Nephron (organoid): Measurements from ENCODE around the gene CLDN4.
A peak's percentile ranks its signal among the peaks of the same experiment; 100 is the strongest.

Experiments
- H3K27ac Mint-ChIP-seq, 3 experiments: 2 replicates each; pipeline ENCODE4 v1.8.0; 2020; ENCODE audit warnings: mixed read lengths in 3 of 3, mild to moderate bottlenecking in 2 of 3, moderate library complexity in 1 of 3
- H3K27me3 Mint-ChIP-seq: 2 replicates; pipeline ENCODE4 v1.8.0; 2021; ENCODE audit warnings: low read depth, mild to moderate bottlenecking, moderate library complexity, mixed read lengths
- H3K36me3 Mint-ChIP-seq: 2 replicates; pipeline ENCODE4 v1.8.0; 2020; ENCODE audit warnings: low read depth, mixed read lengths
- H3K4me1 Mint-ChIP-seq: 2 replicates; pipeline ENCODE4 v1.8.0; 2020; ENCODE audit warnings: mixed read lengths
- H3K4me3 Mint-ChIP-seq, 3 experiments: 2 replicates each; pipeline ENCODE4 v1.8.0; 2020; ENCODE audit warnings: mild to moderate bottlenecking in 3 of 3, mixed read lengths in 3 of 3, moderate library complexity in 2 of 3
- H3K9me3 Mint-ChIP-seq: 2 replicates; pipeline ENCODE4 v1.8.0; 2020; ENCODE audit warnings: mixed read lengths
- TF ChIP-seq, protein P1 (sequence below), 3 experiments: fragments of 200-600 bp; sonication (generic); IDR thresholded peaks; one replicate each; pipeline ENCODE4 v1.5.0; 2021; ENCODE audit warnings: antibody characterized with exemption in 3 of 3; ENCODE audit not compliant: unreplicated experiment in 3 of 3

Gene CLDN4

DNA sequence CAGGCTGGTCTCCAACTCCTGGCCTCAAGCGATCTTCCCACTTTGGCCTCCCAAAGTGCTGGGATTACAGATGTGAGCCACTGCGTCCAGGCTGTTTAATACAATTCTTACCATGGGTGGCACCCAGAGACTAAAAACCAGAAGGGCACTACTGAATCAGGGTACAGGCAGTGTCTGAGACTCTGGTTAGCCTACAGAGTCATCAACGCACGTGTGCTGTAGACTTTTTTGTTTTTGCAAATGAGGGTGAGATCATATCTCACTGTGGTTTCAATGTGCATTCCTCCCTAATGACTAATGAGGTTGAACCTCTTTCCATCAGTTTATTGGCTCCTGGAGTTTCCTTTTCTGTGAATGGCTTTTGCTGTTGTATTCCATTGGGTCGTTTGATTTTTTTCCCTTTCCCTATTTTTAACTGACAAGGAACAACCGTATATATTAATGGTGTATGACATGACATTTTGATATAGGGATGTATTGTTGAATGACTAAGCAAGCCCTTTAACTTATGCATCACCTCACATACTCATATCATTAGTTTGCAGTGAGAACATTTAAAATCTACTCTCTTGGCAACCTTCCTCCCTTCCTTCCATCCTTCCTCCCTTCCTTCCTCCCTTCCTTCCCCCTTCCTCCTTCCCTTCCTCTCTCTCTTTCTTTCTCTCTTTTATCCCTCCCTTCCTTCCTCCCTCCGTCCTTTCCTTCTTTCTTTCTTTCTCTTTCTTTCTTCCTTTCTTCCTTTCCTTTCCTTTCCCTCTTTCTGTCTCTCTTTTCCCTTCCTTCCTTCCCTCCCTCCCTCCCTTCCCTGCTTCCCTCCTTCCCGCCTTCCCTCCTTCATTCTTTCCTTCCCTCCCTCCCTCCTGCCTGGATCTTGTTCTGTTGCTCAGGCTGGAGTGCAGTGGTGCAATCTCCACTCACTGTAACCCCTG is 20.9 kb downstream of the CLDN4 start:
- peak overlapping the region; percentile 95 to 98 (median 98) for H3K27ac Mint-ChIP-seq
- TF ChIP-seq, protein P1, sequence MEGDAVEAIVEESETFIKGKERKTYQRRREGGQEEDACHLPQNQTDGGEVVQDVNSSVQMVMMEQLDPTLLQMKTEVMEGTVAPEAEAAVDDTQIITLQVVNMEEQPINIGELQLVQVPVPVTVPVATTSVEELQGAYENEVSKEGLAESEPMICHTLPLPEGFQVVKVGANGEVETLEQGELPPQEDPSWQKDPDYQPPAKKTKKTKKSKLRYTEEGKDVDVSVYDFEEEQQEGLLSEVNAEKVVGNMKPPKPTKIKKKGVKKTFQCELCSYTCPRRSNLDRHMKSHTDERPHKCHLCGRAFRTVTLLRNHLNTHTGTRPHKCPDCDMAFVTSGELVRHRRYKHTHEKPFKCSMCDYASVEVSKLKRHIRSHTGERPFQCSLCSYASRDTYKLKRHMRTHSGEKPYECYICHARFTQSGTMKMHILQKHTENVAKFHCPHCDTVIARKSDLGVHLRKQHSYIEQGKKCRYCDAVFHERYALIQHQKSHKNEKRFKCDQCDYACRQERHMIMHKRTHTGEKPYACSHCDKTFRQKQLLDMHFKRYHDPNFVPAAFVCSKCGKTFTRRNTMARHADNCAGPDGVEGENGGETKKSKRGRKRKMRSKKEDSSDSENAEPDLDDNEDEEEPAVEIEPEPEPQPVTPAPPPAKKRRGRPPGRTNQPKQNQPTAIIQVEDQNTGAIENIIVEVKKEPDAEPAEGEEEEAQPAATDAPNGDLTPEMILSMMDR (IDR thresholded peaks at IDR 0.05; ENCODE audit: unreplicated experiment in 3 of 3) = no peak
- peak overlapping the region in 1 of 3 experiments; percentile 45 for H3K4me3 Mint-ChIP-seq
- H3K9me3 Mint-ChIP-seq = no peaks in the 10 kb centered on the region
- H3K36me3 Mint-ChIP-seq = no peaks in the 10 kb centered on the region
- peaks cover 25% of the 10 kb centered on the region for H3K4me1 Mint-ChIP-seq
- H3K27me3 Mint-ChIP-seq = peaks cover 46% of the 10 kb centered on the region

GRCh38 chr7:73852500-73852899 is 21.7 kb downstream of the CLDN4 start:
- Mint-ChIP-seq H3K27me3 (peaks cover 50% of the 10 kb centered on the region), H3K4me3 (no peak overlapping the region), H3K9me3 (no peaks in the 10 kb centered on the region), H3K4me1 (peaks cover 25% of the 10 kb centered on the region), H3K36me3 (no peaks in the 10 kb centered on the region), H3K27ac (peak overlapping the region; percentile 95 to 98 (median 98))
- TF ChIP-seq, protein P1 (IDR thresholded peaks at IDR 0.05; ENCODE audit: unreplicated experiment in 3 of 3) = no peak

DNA sequence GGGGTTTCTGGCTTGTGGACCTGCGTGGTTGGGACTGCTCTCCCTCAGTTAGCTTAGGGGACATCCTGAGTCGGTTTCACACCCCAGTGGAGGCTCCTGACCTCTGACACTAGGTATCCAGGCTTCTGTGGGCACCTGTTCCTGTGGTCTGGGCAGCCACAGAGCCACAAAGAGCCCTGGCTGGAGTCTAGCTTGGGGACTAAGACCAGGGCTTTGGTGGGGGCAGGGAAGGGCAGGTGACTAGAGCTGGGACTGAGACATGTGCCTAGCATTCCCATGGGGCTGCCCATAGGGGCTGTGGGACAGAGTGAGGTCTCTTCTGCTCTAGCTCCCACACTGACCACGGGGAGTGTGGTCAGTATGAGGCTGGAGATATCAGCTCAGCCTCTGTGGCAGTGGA is 26.1 kb downstream of the CLDN4 start:
- TF ChIP-seq, protein P1 (IDR thresholded peaks at IDR 0.05; ENCODE audit: unreplicated experiment in 3 of 3) = no peak
- Mint-ChIP-seq H3K4me1 (no peaks in the 10 kb centered on the region), H3K4me3 (no peak overlapping the region), H3K36me3 (no peaks in the 10 kb centered on the region), H3K27ac (no peak overlapping the region), H3K9me3 (peaks cover 3% of the 10 kb centered on the region), H3K27me3 (peaks cover 49% of the 10 kb centered on the region)

- TF ChIP-seq, protein P1 (IDR thresholded peaks at IDR 0.05; ENCODE audit: unreplicated experiment in 3 of 3) = no peak
- Mint-ChIP-seq H3K4me1 (no peaks in the 10 kb centered on the region), H3K27ac (no peak overlapping the region), H3K4me3 (no peak overlapping the region), H3K9me3 (peaks cover 3% of the 10 kb centered on the region), H3K27me3 (peaks cover 38% of the 10 kb centered on the region), H3K36me3 (no peaks in the 10 kb centered on the region)
Measured at GRCh38 chr7:73858807-73859206, 28.0 kb downstream of the CLDN4 start.

DNA sequence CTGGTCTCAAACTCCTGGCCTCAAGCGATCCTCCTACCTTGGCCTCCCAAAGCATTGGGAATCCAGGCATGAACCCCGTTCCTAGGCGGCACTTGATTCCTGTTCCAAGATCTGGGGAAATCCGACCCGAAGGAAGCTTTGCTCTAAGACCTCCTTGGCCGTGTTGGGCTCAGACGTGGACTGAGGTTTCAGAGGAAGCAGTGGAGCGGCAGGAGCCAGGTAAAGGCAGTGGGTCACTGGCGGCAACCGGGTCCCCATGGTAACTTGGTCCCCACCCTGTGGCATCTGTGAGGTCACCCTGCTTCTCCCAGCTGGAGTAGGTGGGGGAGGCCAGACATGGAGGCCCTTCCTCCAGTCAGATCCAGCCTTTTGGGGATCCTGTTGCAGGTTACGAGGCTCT is 30.1 kb downstream of the CLDN4 start, which contains the start of gene TMEM270:
TMEM270 (plus strand) TSS at position 301 of the 400 bp plus-strand sequence; CDS start at position 337, 36 bp downstream.
- H3K9me3 Mint-ChIP-seq = peaks cover 3% of the 10 kb centered on the region
- H3K27ac Mint-ChIP-seq = no peak within 1 kb of the TSS
- no peak within 1 kb of the TSS for H3K4me3 Mint-ChIP-seq
- no peaks in the 10 kb centered on the region for H3K4me1 Mint-ChIP-seq
- TF ChIP-seq, protein P1 (IDR thresholded peaks at IDR 0.05; ENCODE audit: unreplicated experiment in 3 of 3) = no peak
- H3K27me3 Mint-ChIP-seq = peaks cover 20% of the 10 kb centered on the region
- H3K36me3 Mint-ChIP-seq = no peaks in the 10 kb centered on the region
